B cell (primary cell): ENCODE results near the gene TRAFD1. TPM values are rescaled to one million over a fixed set of nuclear protein-coding genes. Genes with fewer than 3 reads are reported as not detected.

ENCODE experiments used
- ATAC-seq: fragments of 200-7000 bp; cut with Tn5 transposase; one replicate; pipeline ENCODE4 v1.10.0; 2021; ENCODE audit warnings: low read depth, mild to moderate bottlenecking, moderate number of reproducible peaks, moderate library complexity
- CTCF ChIA-PET: fragments of 350-600 bp; sonication (Branson Sonifier 250); formaldehyde crosslinking; loops from one replicate; lab custom pipeline; 2021; ENCODE audit warnings: antibody characterized with exemption, inconsistent platforms; lab: Charles Lee
- POLR2A ChIA-PET: fragments of 350-600 bp; sonication (Branson Sonifier 250); formaldehyde crosslinking; loops from one replicate; lab custom pipeline; 2021; ENCODE audit warnings: antibody characterized with exemption; lab: Charles Lee
- DNase-seq: peaks from one replicate; pipeline ENCODE4 v3.0.0; 2013
- H2AFZ ChIP-seq: 2 replicates; pipeline ENCODE4 v1.6.1; 2012; ENCODE audit warnings: mild to moderate bottlenecking, low read depth, low read length; ENCODE audit not compliant: insufficient read depth, poor library complexity, severe bottlenecking
- H3K27ac ChIP-seq, 2 donors: 1 replicate in 1 of 2; 2 replicates in 1 of 2; pipeline ENCODE4 v1.5.1; 2012 to 2013; ENCODE audit warnings: low read length in 2 of 2, mild to moderate bottlenecking in 2 of 2, moderate library complexity in 1 of 2
- H3K27me3 ChIP-seq, 4 experiments: fragments of 200-600 bp in 1 of 4; sonication (generic) in 1 of 4; replicated peaks in 1 of 4; 1 replicate in 2 of 4; 2 replicates in 2 of 4; pipeline versions ENCODE4 v1.6.1 to v1.7.0; 2013 to 2016; ENCODE audit warnings: low read length in 3 of 4, mild to moderate bottlenecking in 2 of 4, mixed read lengths in 1 of 4, moderate library complexity in 1 of 4; ENCODE audit not compliant: insufficient read depth in 4 of 4, control insufficient read depth in 3 of 4; ENCODE audit errors: control extremely low read depth in 1 of 4
- H3K36me3 ChIP-seq, 2 experiments: replicated peaks in 1 of 2; 1 replicate in 1 of 2; 2 replicates in 1 of 2; pipeline versions ENCODE4 v1.6.1 to v1.7.1; 2013; ENCODE audit warnings: low read length in 1 of 2; ENCODE audit not compliant: insufficient read depth in 2 of 2, control insufficient read depth in 1 of 2; ENCODE audit errors: control extremely low read depth in 1 of 2, extremely low read depth in 1 of 2
- H3K4me1 ChIP-seq, 2 donors: fragments of 200-600 bp in 1 of 2; sonication (generic) in 1 of 2; 1 replicate in 1 of 2; 2 replicates in 1 of 2; pipeline versions ENCODE4 v1.5.1 to v1.6.1; 2013 to 2017; ENCODE audit warnings: low read length in 2 of 2; ENCODE audit not compliant: control insufficient read depth in 2 of 2, insufficient read depth in 2 of 2
- H3K4me2 ChIP-seq: replicated peaks from 2 replicates; pipeline ENCODE3; 2012; ENCODE audit warnings: mild to moderate bottlenecking, low read depth, low read length; ENCODE audit not compliant: poor library complexity, severe bottlenecking
- H3K4me3 ChIP-seq, 5 experiments: fragments of 200-600 bp in 1 of 5; sonication (generic) in 1 of 5; 1 replicate in 3 of 5; 2 replicates in 2 of 5; pipeline versions ENCODE4 v1.5.1 to v1.7.0; 2011 to 2016; ENCODE audit warnings: low read length in 4 of 5, mild to moderate bottlenecking in 4 of 5, low read depth in 2 of 5, control low read depth in 1 of 5, moderate library complexity in 1 of 5; ENCODE audit not compliant: insufficient read depth in 1 of 5; ENCODE audit errors: control extremely low read depth in 1 of 5, extremely low read depth in 1 of 5
- H3K79me2 ChIP-seq: fragments of 200-600 bp; sonication (generic); one replicate; pipeline ENCODE4 v1.6.0; 2016; ENCODE audit warnings: low read length; ENCODE audit not compliant: control insufficient read depth, insufficient read depth
- H3K9ac ChIP-seq: fragments of 200-600 bp; sonication (generic); 2 replicates; pipeline ENCODE4 v1.6.1; 2017; ENCODE audit warnings: mild to moderate bottlenecking, low read length, moderate library complexity
- H3K9me3 ChIP-seq, 3 donors: one replicate each; pipeline versions ENCODE4 v1.6.1 to v1.7.1; 2013; ENCODE audit warnings: low read length in 2 of 3; ENCODE audit not compliant: control insufficient read depth in 2 of 3, insufficient read depth in 1 of 3; ENCODE audit errors: control extremely low read depth in 1 of 3
- H4K20me1 ChIP-seq: 2 replicates; pipeline ENCODE4 v1.6.0; 2012; ENCODE audit warnings: mild to moderate bottlenecking, low read length; ENCODE audit not compliant: insufficient read depth, control insufficient read depth, poor library complexity, severe bottlenecking
- H3K27ac Mint-ChIP-seq: one replicate; pipeline ENCODE4 v1.8.0; 2021; ENCODE audit warnings: mixed read lengths
- H3K27me3 Mint-ChIP-seq: one replicate; pipeline ENCODE4 v1.8.0; 2021; ENCODE audit warnings: mixed read lengths
- H3K4me1 Mint-ChIP-seq: one replicate; pipeline ENCODE4 v1.8.0; 2021; ENCODE audit warnings: mixed read lengths
- H3K4me3 Mint-ChIP-seq: one replicate; pipeline ENCODE4 v1.8.0; 2021; ENCODE audit warnings: mixed read lengths
- H3K9me3 Mint-ChIP-seq: one replicate; pipeline ENCODE4 v1.8.0; 2022; ENCODE audit warnings: mixed read lengths; ENCODE audit not compliant: insufficient read depth
- CTCF ChIP-seq: fragments of 200-600 bp; IDR thresholded peaks from one replicate; pipeline ENCODE4 v1.8.0; 2022; ENCODE audit warnings: antibody characterized with exemption, mild to moderate bottlenecking
- EZH2 ChIP-seq: IDR thresholded peaks from 2 replicates; pipeline ENCODE4 v1.6.1; 2012; ENCODE audit warnings: borderline replicate concordance, low read depth, mild to moderate bottlenecking, moderate library complexity, low read length; ENCODE audit not compliant: insufficient read depth, poor library complexity, severe bottlenecking
- WGBS: methylation state at CpG from one replicate; pipeline ENCODE4 v1.1.5; 2013; ENCODE audit warnings: missing lambda C conversion rate; ENCODE audit not compliant: insufficient coverage; 5-methylcytosine and 5-hydroxymethylcytosine counted together
- intact Hi-C: fragments of 100-400 bp; cut with micrococcal nuclease; formaldehyde crosslinking; loops from one replicate; pipeline ENCODE4 v1.10.0; 2022
- polyA plus RNA-seq: library from polyadenylated mRNA; depleted of rRNA; stranded (reverse); fragments of >200 nt; gene quantifications from 2 replicates; pipeline ENCODE4 v1.2.3, GENCODE V29; 2012
- total RNA-seq, 2 donors: library from RNA; stranded (reverse); fragments of 120-200 nt in 1 of 2; gene quantifications; 1 replicate in 1 of 2; 2 replicates in 1 of 2; pipeline versions ENCODE4 v1.2.3 to v1.2.4, GENCODE V29; 2013 to 2022

TRAFD1 gene
- total and polyA plus RNA-seq, 2 donors (not counting 1 experiment from before 2014, with no cell fraction given): 30.9 to 37.7 TPM

GRCh38 chr12:112180422-112180821 lies 55.1 kb downstream of the TRAFD1 start:
- peaks cover 13 to 75% of the 10 kb centered on the region in 2 experiments for H3K36me3 ChIP-seq
- no peak for ATAC-seq
- TF ChIP-seq EZH2: no peak
- TF ChIP-seq CTCF: no peak
- H3K4me3 ChIP-seq: no peak overlapping the region
- H3K27me3 ChIP-seq: no peaks in the 10 kb centered on the region
- H3K4me3 Mint-ChIP-seq: no peak overlapping the region
- no peak overlapping the region for H3K27ac ChIP-seq
- no peaks in the 10 kb centered on the region for H3K27me3 Mint-ChIP-seq
- intact Hi-C loops: no loop called here
- no peaks in the 10 kb centered on the region for H3K9me3 Mint-ChIP-seq
- no peak for DNase-seq
- POLR2A ChIA-PET: interaction anchor here (0.7 kb wide), 1 partner anchor 252 kb away, joined by 3 read pairs; no protein-coding TSS in a partner anchor
- CTCF ChIA-PET: no interaction called here
- no peaks in the 10 kb centered on the region for H4K20me1 ChIP-seq
- no peaks in the 10 kb centered on the region for H3K9me3 ChIP-seq
- H3K4me1 Mint-ChIP-seq: no peaks in the 10 kb centered on the region
- no peak overlapping the region for H3K27ac Mint-ChIP-seq
- H3K4me1 ChIP-seq: no peaks in the 10 kb centered on the region
- H3K4me2 ChIP-seq: no peak overlapping the region
- 97% methylated on average over 3 of the region's 4 CpGs for WGBS
- H3K79me2 ChIP-seq: no peaks in the 10 kb centered on the region
- no peak overlapping the region for H3K9ac ChIP-seq
- H2AFZ ChIP-seq: no peak overlapping the region

- intact Hi-C loops: no loop called here
- H3K4me2 ChIP-seq: no peak overlapping the region
- no peaks in the 10 kb centered on the region for H3K4me1 ChIP-seq
- ATAC-seq (no peak), DNase-seq (no peak)
- H3K4me3 ChIP-seq: no peak overlapping the region
- ChIA-PET POLR2A (interaction anchor here (0.8 kb wide), 1 partner anchor 281 kb away, joined by 4 read pairs; no protein-coding TSS in a partner anchor), CTCF (interaction anchor here (0.7 to 1.5 kb wide), 2 partner anchors 16 to 155 kb away, joined by 3 to 4 read pairs; no protein-coding TSS in a partner anchor)
- H4K20me1 ChIP-seq: no peaks in the 10 kb centered on the region
- no peaks in the 10 kb centered on the region for H3K9me3 Mint-ChIP-seq
- WGBS: 79% methylated on average over 6 of the region's 7 CpGs
- no peak overlapping the region for H3K27ac Mint-ChIP-seq
- no peak overlapping the region for H3K4me3 Mint-ChIP-seq
- H2AFZ ChIP-seq: no peak overlapping the region
- no peak overlapping the region for H3K27ac ChIP-seq
- H3K4me1 Mint-ChIP-seq: no peaks in the 10 kb centered on the region
- TF ChIP-seq CTCF: no peak
- TF ChIP-seq EZH2: no peak
- no peak overlapping the region for H3K9ac ChIP-seq
- H3K79me2 ChIP-seq: no peaks in the 10 kb centered on the region
- peaks cover 3 to 58% of the 10 kb centered on the region in 2 experiments for H3K36me3 ChIP-seq
- H3K27me3 Mint-ChIP-seq: no peaks in the 10 kb centered on the region
- H3K9me3 ChIP-seq: no peaks in the 10 kb centered on the region
- no peaks in the 10 kb centered on the region for H3K27me3 ChIP-seq
Observed at GRCh38 chr12:112182499-112182898, 57.1 kb downstream of the TRAFD1 start.
